Fibroblast of the aortic adventitia (primary cell): ENCODE measurements around the gene MOCS2. TPM values are rescaled to one million over a fixed set of nuclear protein-coding genes. Genes with fewer than 3 reads are reported as not detected.

Experiments used
- DNase-seq: peaks from one replicate; pipeline ENCODE4 v3.0.0-alpha.2; 2010; ENCODE audit warnings: low read depth
- H3K4me3 ChIP-seq: 2 replicates; pipeline ENCODE4 v1.5.1; 2011; ENCODE audit warnings: low read depth, mild to moderate bottlenecking, control low read depth, low read length, moderate library complexity
- total RNA-seq: library from RNA; depleted of rRNA; stranded (reverse); fragments of >200 nt; gene quantifications from 2 replicates; pipeline ENCODE4 v1.2.3, GENCODE V29; 2012; ENCODE audit warnings: low replicate concordance
- TF ChIP-seq, protein P1 (sequence below): IDR thresholded peaks from 2 replicates; pipeline ENCODE4 v1.5.1; 2011; ENCODE audit warnings: mild to moderate bottlenecking, low read length, control low read depth, inconsistent platforms; ENCODE audit not compliant: insufficient read depth

Gene MOCS2
- total RNA-seq, 1 donor, result 74.2 TPM

DNA sequence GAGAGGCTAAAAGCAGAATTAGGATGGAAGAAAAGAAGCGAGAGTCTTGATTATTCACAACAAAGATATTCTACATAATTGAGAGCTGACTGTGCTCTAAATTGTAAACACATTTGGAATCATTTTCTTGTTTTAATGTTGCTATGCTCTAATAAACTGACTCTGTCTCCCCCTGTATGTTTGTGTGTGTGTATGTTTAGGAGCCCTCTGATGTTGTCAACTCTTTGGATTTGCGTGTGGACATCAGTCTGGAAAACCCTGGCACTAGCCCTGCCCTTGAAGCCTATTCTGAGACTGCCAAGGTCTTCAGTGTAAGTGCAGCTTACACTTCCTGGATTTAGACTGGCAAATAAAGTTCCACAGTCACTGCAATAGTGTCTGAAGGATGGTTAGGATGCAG, 37.8 kb downstream of the MOCS2 start:
- DNase-seq, result peak; percentile 27
- TF ChIP-seq, protein P1, sequence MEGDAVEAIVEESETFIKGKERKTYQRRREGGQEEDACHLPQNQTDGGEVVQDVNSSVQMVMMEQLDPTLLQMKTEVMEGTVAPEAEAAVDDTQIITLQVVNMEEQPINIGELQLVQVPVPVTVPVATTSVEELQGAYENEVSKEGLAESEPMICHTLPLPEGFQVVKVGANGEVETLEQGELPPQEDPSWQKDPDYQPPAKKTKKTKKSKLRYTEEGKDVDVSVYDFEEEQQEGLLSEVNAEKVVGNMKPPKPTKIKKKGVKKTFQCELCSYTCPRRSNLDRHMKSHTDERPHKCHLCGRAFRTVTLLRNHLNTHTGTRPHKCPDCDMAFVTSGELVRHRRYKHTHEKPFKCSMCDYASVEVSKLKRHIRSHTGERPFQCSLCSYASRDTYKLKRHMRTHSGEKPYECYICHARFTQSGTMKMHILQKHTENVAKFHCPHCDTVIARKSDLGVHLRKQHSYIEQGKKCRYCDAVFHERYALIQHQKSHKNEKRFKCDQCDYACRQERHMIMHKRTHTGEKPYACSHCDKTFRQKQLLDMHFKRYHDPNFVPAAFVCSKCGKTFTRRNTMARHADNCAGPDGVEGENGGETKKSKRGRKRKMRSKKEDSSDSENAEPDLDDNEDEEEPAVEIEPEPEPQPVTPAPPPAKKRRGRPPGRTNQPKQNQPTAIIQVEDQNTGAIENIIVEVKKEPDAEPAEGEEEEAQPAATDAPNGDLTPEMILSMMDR, result no peak
- no peak overlapping the region for H3K4me3 ChIP-seq

DNA sequence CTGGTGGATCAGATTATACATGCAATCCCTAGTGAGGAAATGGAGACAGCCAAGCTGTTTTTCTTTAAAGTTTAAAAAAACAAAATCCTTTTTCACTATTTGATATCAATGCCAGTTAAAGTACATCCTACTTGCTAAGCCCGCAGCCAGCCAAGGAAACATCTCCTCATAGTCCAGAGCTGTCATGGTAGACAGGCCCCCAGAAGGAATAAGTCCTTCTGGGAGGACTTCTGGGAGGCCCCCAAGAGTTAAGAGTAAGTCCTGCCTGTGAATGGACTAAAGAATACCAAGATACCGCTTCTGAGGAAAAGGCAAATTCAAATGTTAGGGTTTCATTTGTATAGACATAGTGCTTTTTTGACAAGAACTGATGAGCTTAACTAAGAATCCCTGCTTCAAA, 38.3 kb downstream of the MOCS2 start:
- no peak for DNase-seq
- TF ChIP-seq, protein P1, result no peak
- H3K4me3 ChIP-seq, result no peak overlapping the region

GRCh38 chr5:53069626-53070025, 39.9 kb downstream of the MOCS2 start:
- H3K4me3 ChIP-seq, result no peak overlapping the region
- DNase-seq, result peak; percentile 80
- TF ChIP-seq, protein P1, result no peak

DNA sequence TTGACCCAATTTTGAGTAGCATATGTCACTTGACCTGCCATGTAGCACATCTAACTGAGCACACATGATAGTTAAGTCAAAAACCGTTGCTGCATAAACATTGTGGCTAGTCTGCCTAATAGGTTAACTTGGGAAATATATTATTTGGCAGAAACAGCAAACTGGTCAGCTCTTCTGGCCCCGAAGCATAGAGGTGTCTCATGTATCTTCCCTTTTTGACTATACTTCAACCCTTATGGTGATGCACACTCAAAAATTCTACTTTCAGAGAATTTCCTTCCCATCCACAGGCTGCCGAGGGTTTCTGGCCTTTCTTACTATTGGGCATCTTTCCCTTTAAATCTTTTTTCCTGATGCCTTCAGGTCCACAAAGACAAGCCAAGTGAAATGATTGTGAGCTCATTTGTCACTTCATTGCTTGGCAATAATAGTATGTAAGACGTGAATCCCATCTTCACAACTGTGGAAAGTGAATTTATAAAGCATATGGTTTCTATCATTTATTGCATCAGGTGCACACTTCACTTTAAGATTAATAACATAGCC, 41.2 kb downstream of the MOCS2 start:
- no peak for DNase-seq
- H3K4me3 ChIP-seq, result no peak overlapping the region
- TF ChIP-seq, protein P1, result no peak

GRCh38 chr5:53067641-53068040, 41.9 kb downstream of the MOCS2 start:
- DNase-seq, result peak; percentile 41
- H3K4me3 ChIP-seq, result no peak overlapping the region
- TF ChIP-seq, protein P1, result no peak

DNA sequence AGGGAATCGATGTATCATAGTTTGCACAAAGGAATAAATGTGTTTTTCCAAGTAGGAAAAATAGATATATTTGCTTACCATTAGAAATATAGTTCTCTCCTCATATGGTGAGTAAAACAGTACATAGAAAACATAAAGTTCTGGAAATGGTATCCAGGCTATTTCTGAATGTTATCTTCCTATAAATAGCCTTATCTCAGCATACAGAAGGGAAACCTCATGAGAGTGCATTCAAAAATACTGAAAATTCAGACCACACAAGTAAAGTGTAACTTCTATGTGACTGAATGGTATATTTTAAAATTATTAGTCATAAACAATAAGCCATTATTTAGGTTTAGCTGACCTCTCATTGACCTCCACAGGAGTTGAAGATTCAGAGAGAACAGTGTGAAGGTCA, 43.5 kb downstream of the MOCS2 start:
- TF ChIP-seq, protein P1, result no peak
- no peak overlapping the region for H3K4me3 ChIP-seq
- no peak for DNase-seq

DNA sequence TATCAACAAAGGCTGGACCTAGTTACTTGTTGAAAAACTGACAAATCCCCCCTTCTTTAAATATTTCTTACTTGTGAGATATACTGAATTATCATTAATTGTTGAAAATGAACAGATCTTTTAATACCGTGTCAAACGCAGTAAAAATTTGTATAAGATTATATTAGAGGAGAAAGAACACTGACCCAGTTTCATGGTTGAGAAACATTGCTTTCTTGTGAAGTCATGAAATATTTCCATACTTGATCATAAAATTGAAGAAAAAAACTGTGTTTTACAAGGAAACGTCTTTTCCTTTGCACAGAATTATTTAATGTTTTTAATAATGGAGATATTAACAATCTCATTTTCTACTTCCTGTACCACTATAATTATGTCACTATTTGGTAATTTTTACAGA, 45.8 kb downstream of the MOCS2 start:
- no peak overlapping the region for H3K4me3 ChIP-seq
- peak; percentile 38 for DNase-seq

More for the DNA sequence above, 45.8 kb downstream of the MOCS2 start:
- TF ChIP-seq, protein P1, result no peak
